Hepatocyte (in vitro differentiated cells): ENCODE measurements around the gene S100A6.

Source experiments
- CTCF ChIP-seq: fragments of 200-600 bp; sonication (generic); IDR thresholded peaks from 2 replicates; pipeline ENCODE4 v1.5.1; 2016; ENCODE audit warnings: antibody characterized with exemption, mild to moderate bottlenecking; ENCODE audit not compliant: poor library complexity
- EZH2 ChIP-seq: fragments of 200-600 bp; sonication (generic); IDR thresholded peaks from 2 replicates; pipeline ENCODE4 v1.6.1; 2016; ENCODE audit warnings: antibody characterized with exemption, mild to moderate bottlenecking, borderline replicate concordance
- EZH2phosphoT487 ChIP-seq: fragments of 200-600 bp; sonication (generic); IDR thresholded peaks from one replicate; pipeline ENCODE4 v1.6.1; 2018; ENCODE audit warnings: antibody characterized with exemption, mild to moderate bottlenecking, low read depth, moderate library complexity; ENCODE audit not compliant: unreplicated experiment, severe bottlenecking

- TF ChIP-seq CTCF (no peak), EZH2 (no peak), EZH2phosphoT487 (no peak)
Observed at GRCh38 chr1:153545067-153546055, 9.6 kb upstream of the S100A6 start, which contains the start of gene S100A4.
